GM12875 (cell line): ENCODE measurements around the gene ASTN2.

Experiments
- H3K4me3 ChIP-seq: one replicate; pipeline ENCODE4 v1.5.1; 2011; ENCODE audit warnings: low read depth, low read length, control low read depth
- CTCF ChIP-seq: IDR thresholded peaks from 2 replicates; pipeline ENCODE4 v1.5.1; 2011; ENCODE audit warnings: low read depth, mild to moderate bottlenecking, control low read depth, inconsistent platforms, low read length, moderate library complexity, borderline replicate concordance; ENCODE audit not compliant: insufficient read depth

The ASTN2 gene

GRCh38 chr9:116817762-116818161 lies 597.1 kb downstream of the ASTN2 start:
- H3K4me3 ChIP-seq, result no peak overlapping the region
- TF ChIP-seq CTCF, result no peak

GRCh38 chr9:116816484-116816883 lies 598.4 kb downstream of the ASTN2 start:
- no peak overlapping the region for H3K4me3 ChIP-seq
- TF ChIP-seq CTCF, result no peak

- no peak for TF ChIP-seq CTCF
- no peak overlapping the region for H3K4me3 ChIP-seq
Measured at GRCh38 chr9:116815835-116816234, 599.0 kb downstream of the ASTN2 start.

- TF ChIP-seq CTCF, result no peak
- H3K4me3 ChIP-seq, result no peak overlapping the region
Measured at GRCh38 chr9:116813031-116813300, 601.9 kb downstream of the ASTN2 start.

GRCh38 chr9:116812231-116813030 lies 602.4 kb downstream of the ASTN2 start:
- H3K4me3 ChIP-seq, result no peak overlapping the region
- no peak for TF ChIP-seq CTCF

GRCh38 chr9:116809656-116810055 lies 605.2 kb downstream of the ASTN2 start:
- H3K4me3 ChIP-seq, result no peak overlapping the region

More at GRCh38 chr9:116809656-116810055, 605.2 kb downstream of the ASTN2 start:
- TF ChIP-seq CTCF, result no peak
